Measurements from ENCODE around the gene KRTAP10-3. TPM values are rescaled to one million over a fixed set of nuclear protein-coding genes. Genes with fewer than 3 reads are reported as not detected.

Gene KRTAP10-3
- total RNA-seq, 1 experiment from 2014 or later, result not detected

GRCh38 chr21:44603109-44603875 lies 44.7 kb upstream of the KRTAP10-3 start:
- ChIA-PET POLR2A (ENCODE audit: unreplicated experiment) (no interaction called here), CTCF (no interaction called here)
- ATAC-seq (no peak), DNase-seq (no peak)
- Histone ChIP-seq H4K20me1 (ENCODE audit: low read length) (no peaks in the 10 kb centered on the region), H3K79me2 (ENCODE audit: low read length) (no peaks in the 10 kb centered on the region), H3K4me2 (ENCODE audit: low read length) (no peak overlapping the region), H3K9me3 (ENCODE audit: low read length) (no peaks in the 10 kb centered on the region), H3K36me3 (ENCODE audit: low read depth, low read length) (no peaks in the 10 kb centered on the region), H3K4me3 (ENCODE audit: low read length) (no peak overlapping the region), H3K9me2 (replicated peaks; ENCODE audit: low read length) (no peaks in the 10 kb centered on the region), H3K27ac (ENCODE audit: low read length) (no peak overlapping the region), H3K4me1 (ENCODE audit: insufficient read depth, low read length) (no peaks in the 10 kb centered on the region), H3K27me3 (ENCODE audit: low read length) (no peaks in the 10 kb centered on the region), H3K9ac (ENCODE audit: low read length) (no peak overlapping the region), H2AFZ (ENCODE audit: low read length) (no peak overlapping the region), H3F3A (ENCODE audit: low read length, unreplicated experiment) (no peaks in the 10 kb centered on the region)
- BruUV-seq (replicated peaks), result no TSS peak
- TF ChIP-seq EZH2 (IDR thresholded peaks at IDR 0.05; ENCODE audit: low read length, unreplicated experiment) (no peak), EZH2phosphoT487 (IDR thresholded peaks at IDR 0.05; ENCODE audit: borderline replicate concordance, low read length) (no peak), CTCF (conservative IDR thresholded peaks at IDR 0.05; ENCODE audit: low read depth, low read length) (no peak)
- intact Hi-C loops (cut with micrococcal nuclease), result no loop called here

GRCh38 chr21:44602463-44602850 lies 43.9 kb upstream of the KRTAP10-3 start:
- Histone ChIP-seq H3F3A (ENCODE audit: low read length, unreplicated experiment) (no peaks in the 10 kb centered on the region), H3K4me3 (ENCODE audit: low read length) (no peak overlapping the region), H3K79me2 (ENCODE audit: low read length) (no peaks in the 10 kb centered on the region), H3K4me2 (ENCODE audit: low read length) (no peak overlapping the region), H3K27ac (ENCODE audit: low read length) (no peak overlapping the region), H4K20me1 (ENCODE audit: low read length) (no peaks in the 10 kb centered on the region), H3K4me1 (ENCODE audit: insufficient read depth, low read length) (no peaks in the 10 kb centered on the region), H3K9me2 (replicated peaks; ENCODE audit: low read length) (no peaks in the 10 kb centered on the region), H3K9me3 (ENCODE audit: low read length) (no peaks in the 10 kb centered on the region), H3K9ac (ENCODE audit: low read length) (no peak overlapping the region), H3K36me3 (ENCODE audit: low read depth, low read length) (no peaks in the 10 kb centered on the region), H3K27me3 (ENCODE audit: low read length) (no peaks in the 10 kb centered on the region), H2AFZ (ENCODE audit: low read length) (no peak overlapping the region)
- ChIA-PET CTCF (no interaction called here), POLR2A (ENCODE audit: unreplicated experiment) (no interaction called here)
- BruUV-seq (replicated peaks), result no TSS peak
- ATAC-seq, result no peak
- intact Hi-C loops (cut with micrococcal nuclease), result no loop called here
- TF ChIP-seq CTCF (conservative IDR thresholded peaks at IDR 0.05; ENCODE audit: low read depth, low read length), result no peak
- no peak for TF ChIP-seq EZH2phosphoT487 (IDR thresholded peaks at IDR 0.05; ENCODE audit: borderline replicate concordance, low read length)
- TF ChIP-seq EZH2 (IDR thresholded peaks at IDR 0.05; ENCODE audit: low read length, unreplicated experiment), result no peak
- no peak for DNase-seq

Data from PC-3 (cell line).